Measurements from ENCODE around the gene COX5B. TPM values are rescaled to one million over a fixed set of nuclear protein-coding genes. Genes with fewer than 3 reads are reported as not detected.

The COX5B gene
- polyA plus RNA-seq, 4 donors: 213 to 1,324 (median 783) TPM

GRCh38 chr2:97656905-97657587 lies 11.2 kb downstream of the COX5B start:
- Histone ChIP-seq H3K27ac (ENCODE audit: low read depth in 1 of 3, low read length in 2 of 3) (no peak overlapping the region), H3K4me3 (ENCODE audit: low read depth in 1 of 3, low read length in 3 of 3) (no peak overlapping the region), H3K4me1 (ENCODE audit: control insufficient read depth in 3 of 3, insufficient read depth in 2 of 3, low read depth in 1 of 3, low read length in 2 of 3) (peaks cover 0 to 4% (median 0%) of the 10 kb centered on the region in 3 donors), H3K27me3 (ENCODE audit: control insufficient read depth in 3 of 3, insufficient read depth in 3 of 3, low read length in 3 of 3) (no peaks in the 10 kb centered on the region), H3K9me3 (ENCODE audit: control insufficient read depth in 2 of 2, insufficient read depth in 1 of 2, low read depth in 1 of 2, low read length in 1 of 2) (peaks cover 0 to 27% of the 10 kb centered on the region in 2 donors), H3K36me3 (ENCODE audit: control insufficient read depth in 3 of 3, insufficient read depth in 2 of 3, low read depth in 1 of 3, low read length in 3 of 3) (peaks cover 0 to 72% (median 5%) of the 10 kb centered on the region in 3 donors)
- WGBS, 3 donors: 84 to 87% (median 85%) methylated on average over 15 of the region's 15 CpGs
- FAIRE-seq: no peak
- DNase-seq: no peak

- H3K4me1 ChIP-seq (ENCODE audit: control insufficient read depth in 3 of 3, insufficient read depth in 2 of 3, low read depth in 1 of 3, low read length in 2 of 3): peaks cover 3 to 8% (median 5%) of the 10 kb centered on the region in 3 donors
- no peak for DNase-seq
- H3K9me3 ChIP-seq (ENCODE audit: control insufficient read depth in 2 of 2, insufficient read depth in 1 of 2, low read depth in 1 of 2, low read length in 1 of 2): peaks cover 0 to 23% of the 10 kb centered on the region in 2 donors
- no peak for FAIRE-seq
- H3K27ac ChIP-seq (ENCODE audit: low read depth in 1 of 3, low read length in 2 of 3): no peak overlapping the region
- peaks cover 0 to 73% (median 5%) of the 10 kb centered on the region in 3 donors for H3K36me3 ChIP-seq (ENCODE audit: control insufficient read depth in 3 of 3, insufficient read depth in 2 of 3, low read depth in 1 of 3, low read length in 3 of 3)
- WGBS, 3 donors: 92 to 94% (median 93%) methylated on average over 36 to 37 of the region's 37 CpGs
- H3K27me3 ChIP-seq (ENCODE audit: control insufficient read depth in 3 of 3, insufficient read depth in 3 of 3, low read length in 3 of 3): no peaks in the 10 kb centered on the region
- H3K4me3 ChIP-seq (ENCODE audit: low read depth in 1 of 3, low read length in 3 of 3): no peak overlapping the region
Observed at GRCh38 chr2:97657986-97658690, 12.3 kb downstream of the COX5B start.

- no peak overlapping the region for H3K4me3 ChIP-seq (ENCODE audit: low read depth in 1 of 3, low read length in 3 of 3)
- FAIRE-seq: no peak
- WGBS, 3 donors: 88 to 93% (median 90%) methylated on average over 13 of the region's 13 CpGs
- no peak for DNase-seq
- peaks cover 0 to 73% (median 5%) of the 10 kb centered on the region in 3 donors for H3K36me3 ChIP-seq (ENCODE audit: control insufficient read depth in 3 of 3, insufficient read depth in 2 of 3, low read depth in 1 of 3, low read length in 3 of 3)
- H3K9me3 ChIP-seq (ENCODE audit: control insufficient read depth in 2 of 2, insufficient read depth in 1 of 2, low read depth in 1 of 2, low read length in 1 of 2): peaks cover 0 to 19% of the 10 kb centered on the region in 2 donors
- H3K27me3 ChIP-seq (ENCODE audit: control insufficient read depth in 3 of 3, insufficient read depth in 3 of 3, low read length in 3 of 3): no peaks in the 10 kb centered on the region
- no peak overlapping the region for H3K27ac ChIP-seq (ENCODE audit: low read depth in 1 of 3, low read length in 2 of 3)
- peaks cover 3 to 8% (median 5%) of the 10 kb centered on the region in 3 donors for H3K4me1 ChIP-seq (ENCODE audit: control insufficient read depth in 3 of 3, insufficient read depth in 2 of 3, low read depth in 1 of 3, low read length in 2 of 3)
Observed at GRCh38 chr2:97658691-97659157, 12.9 kb downstream of the COX5B start.

- Histone ChIP-seq H3K27ac (ENCODE audit: low read depth in 1 of 3, low read length in 2 of 3) (no peak overlapping the region), H3K27me3 (ENCODE audit: control insufficient read depth in 3 of 3, insufficient read depth in 3 of 3, low read length in 3 of 3) (no peaks in the 10 kb centered on the region), H3K9me3 (ENCODE audit: control insufficient read depth in 2 of 2, insufficient read depth in 1 of 2, low read depth in 1 of 2, low read length in 1 of 2) (peaks cover 0 to 12% of the 10 kb centered on the region in 2 donors), H3K36me3 (ENCODE audit: control insufficient read depth in 3 of 3, insufficient read depth in 2 of 3, low read depth in 1 of 3, low read length in 3 of 3) (peaks cover 0 to 71% (median 3%) of the 10 kb centered on the region in 3 donors), H3K4me1 (ENCODE audit: control insufficient read depth in 3 of 3, insufficient read depth in 2 of 3, low read depth in 1 of 3, low read length in 2 of 3) (peaks cover 3 to 8% (median 5%) of the 10 kb centered on the region in 3 donors), H3K4me3 (ENCODE audit: low read depth in 1 of 3, low read length in 3 of 3) (no peak overlapping the region)
- WGBS, 3 donors: 92 to 97% (median 94%) methylated on average over 29 of the region's 29 CpGs
- DNase-seq (no peak), FAIRE-seq (no peak)
Observed at GRCh38 chr2:97659256-97660043, 13.6 kb downstream of the COX5B start.

GRCh38 chr2:97660044-97660774 lies 14.3 kb downstream of the COX5B start:
- Histone ChIP-seq H3K4me3 (ENCODE audit: low read depth in 1 of 3, low read length in 3 of 3) (no peak overlapping the region), H3K36me3 (ENCODE audit: control insufficient read depth in 3 of 3, insufficient read depth in 2 of 3, low read depth in 1 of 3, low read length in 3 of 3) (peaks cover 0 to 64% (median 3%) of the 10 kb centered on the region in 3 donors), H3K9me3 (ENCODE audit: control insufficient read depth in 2 of 2, insufficient read depth in 1 of 2, low read depth in 1 of 2, low read length in 1 of 2) (peaks cover 0 to 4% of the 10 kb centered on the region in 2 donors), H3K27ac (ENCODE audit: low read depth in 1 of 3, low read length in 2 of 3) (no peak overlapping the region), H3K4me1 (ENCODE audit: control insufficient read depth in 3 of 3, insufficient read depth in 2 of 3, low read depth in 1 of 3, low read length in 2 of 3) (peaks cover 7 to 8% (median 7%) of the 10 kb centered on the region in 3 donors), H3K27me3 (ENCODE audit: control insufficient read depth in 3 of 3, insufficient read depth in 3 of 3, low read length in 3 of 3) (no peaks in the 10 kb centered on the region)
- FAIRE-seq (no peak), DNase-seq (no peak)
- 95 to 97% (median 96%) methylated on average over 20 of the region's 20 CpGs for WGBS, 3 donors

- Histone ChIP-seq H3K27ac (ENCODE audit: low read depth in 1 of 3, low read length in 2 of 3) (no peak overlapping the region), H3K9me3 (ENCODE audit: control insufficient read depth in 2 of 2, insufficient read depth in 1 of 2, low read depth in 1 of 2, low read length in 1 of 2) (no peaks in the 10 kb centered on the region), H3K36me3 (ENCODE audit: control insufficient read depth in 3 of 3, insufficient read depth in 2 of 3, low read depth in 1 of 3, low read length in 3 of 3) (peaks cover 0 to 59% (median 3%) of the 10 kb centered on the region in 3 donors), H3K4me1 (ENCODE audit: control insufficient read depth in 3 of 3, insufficient read depth in 2 of 3, low read depth in 1 of 3, low read length in 2 of 3) (peaks cover 7 to 8% (median 7%) of the 10 kb centered on the region in 3 donors), H3K4me3 (ENCODE audit: low read depth in 1 of 3, low read length in 3 of 3) (no peak overlapping the region), H3K27me3 (ENCODE audit: control insufficient read depth in 3 of 3, insufficient read depth in 3 of 3, low read length in 3 of 3) (no peaks in the 10 kb centered on the region)
- FAIRE-seq: no peak
- DNase-seq: no peak
- 86 to 90% (median 86%) methylated on average over 18 of the region's 18 CpGs for WGBS, 3 donors
Observed at GRCh38 chr2:97660775-97661389, 15.0 kb downstream of the COX5B start.

- FAIRE-seq: no peak
- no peaks in the 10 kb centered on the region for H3K27me3 ChIP-seq (ENCODE audit: control insufficient read depth in 3 of 3, insufficient read depth in 3 of 3, low read length in 3 of 3)
- no peak overlapping the region for H3K4me3 ChIP-seq (ENCODE audit: low read depth in 1 of 3, low read length in 3 of 3)
- DNase-seq: no peak
- H3K4me1 ChIP-seq (ENCODE audit: control insufficient read depth in 3 of 3, insufficient read depth in 2 of 3, low read depth in 1 of 3, low read length in 2 of 3): peaks cover 7 to 8% (median 7%) of the 10 kb centered on the region in 3 donors
- H3K9me3 ChIP-seq (ENCODE audit: control insufficient read depth in 2 of 2, insufficient read depth in 1 of 2, low read depth in 1 of 2, low read length in 1 of 2): no peaks in the 10 kb centered on the region
- H3K27ac ChIP-seq (ENCODE audit: low read depth in 1 of 3, low read length in 2 of 3): no peak overlapping the region
- 82 to 84% (median 84%) methylated on average over 6 of the region's 6 CpGs for WGBS, 3 donors
- H3K36me3 ChIP-seq (ENCODE audit: control insufficient read depth in 3 of 3, insufficient read depth in 2 of 3, low read depth in 1 of 3, low read length in 3 of 3): peaks cover 0 to 49% (median 3%) of the 10 kb centered on the region in 3 donors
Observed at GRCh38 chr2:97661927-97662326, 16.1 kb downstream of the COX5B start.
